ENCODE data around the gene TENM4.

Gene TENM4

GRCh38 chr11:79363861-79364378 lies 76.9 kb downstream of the TENM4 start:
- Histone ChIP-seq H3K27me3 (ENCODE audit: control insufficient read depth, low read length) (no peaks in the 10 kb centered on the region), H3K36me3 (ENCODE audit: control insufficient read depth, low read length) (no peaks in the 10 kb centered on the region), H3K4me2 (ENCODE audit: low read length) (no peak overlapping the region), H3K79me2 (ENCODE audit: control insufficient read depth, low read length) (no peaks in the 10 kb centered on the region), H3K27ac (ENCODE audit: low read depth, low read length) (no peak overlapping the region), H3F3A (ENCODE audit: control insufficient read depth, insufficient read depth) (no peaks in the 10 kb centered on the region), H3K9me2 (replicated peaks; ENCODE audit: control insufficient read depth, low read length) (no peaks in the 10 kb centered on the region), H3K4me1 (ENCODE audit: control insufficient read depth, low read length) (no peaks in the 10 kb centered on the region), H3K9me3 (ENCODE audit: control insufficient read depth, insufficient read depth, low read length) (no peaks in the 10 kb centered on the region), H3K4me3 (ENCODE audit: low read length) (no peak overlapping the region), H4K20me1 (ENCODE audit: control insufficient read depth, insufficient read depth, low read depth, low read length) (no peaks in the 10 kb centered on the region)
- TF ChIP-seq CTCF (IDR thresholded peaks at IDR 0.05; ENCODE audit: low read depth, low read length, poor library complexity, severe bottlenecking), result no peak
- no peak for TF ChIP-seq EZH2phosphoT487 (IDR thresholded peaks at IDR 0.05; ENCODE audit: borderline replicate concordance, low read length)

- no peak overlapping the region for H3K4me2 ChIP-seq (ENCODE audit: low read length)
- no peaks in the 10 kb centered on the region for H3K27me3 ChIP-seq (ENCODE audit: control insufficient read depth, low read length)
- H3K9me2 ChIP-seq (replicated peaks; ENCODE audit: control insufficient read depth, low read length), result no peaks in the 10 kb centered on the region
- H4K20me1 ChIP-seq (ENCODE audit: control insufficient read depth, insufficient read depth, low read depth, low read length), result no peaks in the 10 kb centered on the region
- TF ChIP-seq EZH2phosphoT487 (IDR thresholded peaks at IDR 0.05; ENCODE audit: borderline replicate concordance, low read length) (no peak), CTCF (IDR thresholded peaks at IDR 0.05; ENCODE audit: low read depth, low read length, poor library complexity, severe bottlenecking) (no peak)
- H3F3A ChIP-seq (ENCODE audit: control insufficient read depth, insufficient read depth), result no peaks in the 10 kb centered on the region
- no peaks in the 10 kb centered on the region for H3K36me3 ChIP-seq (ENCODE audit: control insufficient read depth, low read length)
- no peak overlapping the region for H3K27ac ChIP-seq (ENCODE audit: low read depth, low read length)
- H3K9me3 ChIP-seq (ENCODE audit: control insufficient read depth, insufficient read depth, low read length), result no peaks in the 10 kb centered on the region
- H3K79me2 ChIP-seq (ENCODE audit: control insufficient read depth, low read length), result no peaks in the 10 kb centered on the region
- no peak overlapping the region for H3K4me3 ChIP-seq (ENCODE audit: low read length)
- H3K4me1 ChIP-seq (ENCODE audit: control insufficient read depth, low read length), result no peaks in the 10 kb centered on the region
These were observed 77.6 kb downstream of the TENM4 start for GRCh38 chr11:79363256-79363655.

GRCh38 chr11:79362821-79363220 lies 78.0 kb downstream of the TENM4 start:
- Histone ChIP-seq H3K9me3 (ENCODE audit: control insufficient read depth, insufficient read depth, low read length) (no peaks in the 10 kb centered on the region), H3K9me2 (replicated peaks; ENCODE audit: control insufficient read depth, low read length) (no peaks in the 10 kb centered on the region), H4K20me1 (ENCODE audit: control insufficient read depth, insufficient read depth, low read depth, low read length) (no peaks in the 10 kb centered on the region), H3K4me3 (ENCODE audit: low read length) (no peak overlapping the region), H3K79me2 (ENCODE audit: control insufficient read depth, low read length) (no peaks in the 10 kb centered on the region), H3K4me1 (ENCODE audit: control insufficient read depth, low read length) (no peaks in the 10 kb centered on the region), H3K4me2 (ENCODE audit: low read length) (no peak overlapping the region), H3K27ac (ENCODE audit: low read depth, low read length) (no peak overlapping the region), H3K36me3 (ENCODE audit: control insufficient read depth, low read length) (no peaks in the 10 kb centered on the region), H3K27me3 (ENCODE audit: control insufficient read depth, low read length) (no peaks in the 10 kb centered on the region), H3F3A (ENCODE audit: control insufficient read depth, insufficient read depth) (no peaks in the 10 kb centered on the region)
- no peak for TF ChIP-seq EZH2phosphoT487 (IDR thresholded peaks at IDR 0.05; ENCODE audit: borderline replicate concordance, low read length)
- TF ChIP-seq CTCF (IDR thresholded peaks at IDR 0.05; ENCODE audit: low read depth, low read length, poor library complexity, severe bottlenecking), result no peak

All from DOHH2 (cell line).